GM19397 (cell line): ENCODE measurements around the gene PGAP6.
"Not testable (repeated sequence)": the region's sequence is repeated elsewhere in the genome, so short reads cannot be mapped to it uniquely, and the experiment has no call there.

Source experiments
- ATAC-seq: cut with Tn5 transposase; IDR thresholded peaks from one replicate; pipeline ENCODE4 v1.9.1; 2021; ENCODE audit warnings: mild to moderate bottlenecking, moderate library complexity; ENCODE audit not compliant: unreplicated experiment

The PGAP6 gene

GRCh38 chr16:367333-367903 lies 14.4 kb downstream of the PGAP6 start:
- ATAC-seq, result no peak

DNA sequence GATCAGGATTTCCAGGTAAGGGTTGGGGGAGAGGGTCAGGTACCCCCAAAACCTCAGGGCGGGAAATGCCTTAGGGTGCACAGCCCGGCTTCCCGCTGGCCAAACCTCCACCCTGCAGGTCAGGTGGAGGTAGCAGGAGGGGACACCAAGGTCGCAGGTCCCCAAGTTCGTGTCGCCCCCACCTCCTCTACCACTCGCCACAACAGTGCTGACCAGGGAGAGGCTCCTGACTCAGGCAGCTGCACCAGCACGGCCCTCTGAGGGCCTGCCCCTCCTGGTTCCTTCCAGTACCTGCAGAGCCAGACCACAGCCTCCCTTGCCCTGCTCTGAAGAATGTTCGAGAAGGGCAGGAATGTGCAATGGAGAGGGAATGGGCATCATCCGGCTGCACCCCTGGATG lies 15.3 kb downstream of the PGAP6 start:
- ATAC-seq, result no peak

GRCh38 chr16:364595-365491 lies 16.9 kb downstream of the PGAP6 start:
- ATAC-seq, result no peak

DNA sequence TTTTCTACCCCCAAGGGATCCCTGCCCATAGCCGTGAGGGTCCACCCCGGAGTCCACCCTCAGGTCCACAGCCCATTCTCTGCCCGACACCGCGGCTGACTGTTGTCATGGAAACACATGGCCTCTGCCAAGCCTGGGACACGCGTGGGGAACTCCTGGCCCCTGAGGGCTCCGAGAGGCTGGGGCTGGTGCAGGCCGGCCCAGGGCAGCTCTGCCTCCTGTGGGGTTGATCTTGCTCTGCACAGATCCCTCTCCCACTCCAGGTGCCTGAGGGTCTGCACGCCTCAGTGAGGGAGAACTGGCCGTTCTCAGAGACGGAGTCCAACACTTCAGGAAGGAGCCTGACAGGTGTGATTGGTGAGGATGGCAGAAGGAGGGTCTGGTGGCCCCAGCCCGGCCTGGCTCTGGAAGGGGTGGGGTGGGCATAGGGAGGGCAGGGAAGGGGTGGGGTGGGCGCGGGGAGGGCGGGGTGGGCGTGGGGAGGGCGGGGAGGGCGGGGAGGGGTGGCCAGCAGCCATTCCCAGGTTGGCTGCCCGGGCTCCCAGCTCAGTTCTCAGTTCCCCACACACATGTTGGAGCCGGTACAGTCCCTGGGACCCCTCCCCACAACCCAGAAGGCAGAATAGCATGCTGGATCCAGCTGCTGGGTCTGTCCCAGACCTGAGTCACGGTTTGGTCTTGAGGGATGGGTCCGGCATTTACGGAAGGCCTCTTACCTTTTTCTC lies 17.9 kb downstream of the PGAP6 start:
- ATAC-seq, result no peak

DNA sequence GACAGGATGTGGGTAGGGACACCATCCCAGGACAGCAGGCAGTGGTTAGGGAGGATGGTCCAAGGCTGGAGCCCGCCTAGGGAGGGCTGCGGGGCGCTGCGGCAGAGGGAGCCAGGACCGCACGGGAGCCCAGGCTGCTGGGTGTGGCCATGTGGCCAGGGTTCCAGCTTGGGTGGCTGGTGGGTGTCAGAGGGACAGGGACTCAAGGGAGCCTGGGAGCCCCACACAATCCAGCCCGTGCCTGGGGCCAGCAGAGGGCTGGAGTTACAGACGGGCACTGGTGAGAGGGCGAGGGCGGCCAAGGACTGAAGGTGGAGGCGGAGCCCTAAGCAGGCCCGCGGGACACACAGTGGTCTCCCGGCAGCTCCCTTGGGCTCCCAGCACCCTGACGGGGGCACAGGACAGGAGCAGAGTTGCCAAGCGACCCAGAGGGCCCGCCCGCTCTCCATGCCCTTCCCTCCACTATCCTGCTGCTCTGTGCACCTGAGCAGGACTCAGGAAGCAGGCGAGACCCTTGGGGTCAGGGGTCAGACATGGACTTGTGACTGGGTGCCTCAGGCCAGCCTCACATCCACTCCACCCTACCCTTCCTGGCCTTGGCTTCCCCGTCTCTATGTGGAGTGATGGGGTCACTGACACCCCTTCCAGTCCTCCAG lies 18.5 kb downstream of the PGAP6 start:
- ATAC-seq, result no peak

GRCh38 chr16:362702-362999 lies 19.1 kb downstream of the PGAP6 start:
- not testable (repeated sequence) for ATAC-seq

- ATAC-seq, result peak; percentile 64
Observed at GRCh38 chr16:361872-362701, 19.7 kb downstream of the PGAP6 start.

DNA sequence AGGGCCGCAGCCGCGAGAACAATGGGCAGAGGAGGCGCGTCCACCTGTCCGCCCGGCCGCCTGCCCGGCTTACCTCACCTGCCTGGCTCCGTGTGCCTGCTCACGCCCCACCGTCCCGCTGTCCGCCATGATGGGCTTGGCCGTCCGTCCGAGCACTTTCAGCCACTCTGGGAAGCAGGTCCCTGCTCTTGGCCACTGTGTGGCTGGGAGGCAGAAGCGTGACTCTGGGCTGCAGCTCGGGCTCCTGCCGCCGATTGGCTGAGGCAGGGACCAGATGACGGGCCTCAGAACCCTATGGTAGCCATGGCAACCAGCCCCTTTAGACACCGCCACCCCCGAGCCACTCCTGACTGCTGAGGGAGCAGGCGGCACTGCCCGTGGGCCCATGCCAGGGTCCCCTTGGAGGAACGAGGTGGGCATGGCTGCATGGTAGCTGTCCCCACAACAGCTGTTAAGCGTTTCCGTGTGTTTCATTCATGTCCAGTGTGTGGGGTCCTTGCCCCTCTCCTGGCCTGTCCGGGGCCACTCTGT lies 20.4 kb downstream of the PGAP6 start:
- ATAC-seq, result no peak

- ATAC-seq, result no peak
Observed at GRCh38 chr16:360698-361336, 21.0 kb downstream of the PGAP6 start.

GRCh38 chr16:359871-360697 lies 21.7 kb downstream of the PGAP6 start:
- no peak for ATAC-seq

DNA sequence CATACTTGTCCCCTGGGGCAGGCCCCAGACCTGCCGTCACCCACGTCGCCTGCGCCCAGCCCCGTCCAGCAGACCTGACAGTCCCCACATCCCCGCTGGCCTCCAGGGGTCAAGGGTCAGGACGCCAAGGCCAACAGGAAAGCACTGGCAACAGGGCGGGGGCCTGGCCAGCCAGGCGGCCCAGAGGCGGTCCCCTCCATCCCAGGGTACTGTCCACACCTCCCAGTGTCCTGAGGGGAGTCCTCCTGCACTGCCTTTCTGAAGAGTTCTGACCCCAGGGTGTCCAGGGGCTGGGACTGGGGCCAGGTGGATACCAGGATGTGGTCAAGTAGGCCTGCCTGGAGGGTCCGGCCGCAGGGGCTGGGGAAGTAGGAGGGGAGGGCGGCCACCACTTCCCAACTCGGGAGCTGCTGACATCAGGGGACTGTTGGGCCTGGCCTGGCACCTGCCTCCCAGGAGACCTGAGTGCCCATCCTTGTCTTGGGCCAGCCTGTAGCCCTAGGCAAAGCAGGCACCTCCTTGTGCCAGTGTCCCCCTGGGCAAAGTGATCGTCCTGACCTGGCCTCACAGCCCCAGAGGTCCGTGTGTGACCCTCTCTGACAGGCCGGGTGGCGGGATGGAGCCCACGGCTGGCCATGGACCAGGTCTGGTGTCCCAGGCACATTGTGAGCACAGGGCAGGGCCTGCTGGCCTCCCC lies 22.6 kb downstream of the PGAP6 start:
- ATAC-seq, result no peak

DNA sequence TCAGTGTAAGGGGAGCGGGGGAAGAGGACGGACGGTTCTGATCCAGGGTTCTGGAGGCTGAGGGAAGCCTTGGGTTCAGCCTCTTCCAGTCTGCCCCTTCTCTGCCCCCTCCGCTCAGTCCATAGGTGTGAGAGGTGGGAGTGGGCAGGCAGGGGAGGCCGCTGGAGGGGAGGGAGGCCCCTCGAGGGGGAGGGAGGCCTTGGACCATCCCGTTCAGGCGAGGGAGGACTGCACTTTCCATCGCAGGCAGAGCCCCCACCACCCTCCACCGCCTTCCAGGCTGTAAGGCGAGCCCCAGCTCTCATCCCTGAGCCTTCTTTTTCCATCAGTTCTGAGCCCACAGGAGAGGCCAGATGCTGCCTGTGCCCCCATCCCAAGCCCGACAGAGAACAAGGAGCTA lies 25.0 kb downstream of the PGAP6 start:
- ATAC-seq, result no peak

GRCh38 chr16:354971-355461 lies 26.8 kb downstream of the PGAP6 start:
- ATAC-seq, result no peak

DNA sequence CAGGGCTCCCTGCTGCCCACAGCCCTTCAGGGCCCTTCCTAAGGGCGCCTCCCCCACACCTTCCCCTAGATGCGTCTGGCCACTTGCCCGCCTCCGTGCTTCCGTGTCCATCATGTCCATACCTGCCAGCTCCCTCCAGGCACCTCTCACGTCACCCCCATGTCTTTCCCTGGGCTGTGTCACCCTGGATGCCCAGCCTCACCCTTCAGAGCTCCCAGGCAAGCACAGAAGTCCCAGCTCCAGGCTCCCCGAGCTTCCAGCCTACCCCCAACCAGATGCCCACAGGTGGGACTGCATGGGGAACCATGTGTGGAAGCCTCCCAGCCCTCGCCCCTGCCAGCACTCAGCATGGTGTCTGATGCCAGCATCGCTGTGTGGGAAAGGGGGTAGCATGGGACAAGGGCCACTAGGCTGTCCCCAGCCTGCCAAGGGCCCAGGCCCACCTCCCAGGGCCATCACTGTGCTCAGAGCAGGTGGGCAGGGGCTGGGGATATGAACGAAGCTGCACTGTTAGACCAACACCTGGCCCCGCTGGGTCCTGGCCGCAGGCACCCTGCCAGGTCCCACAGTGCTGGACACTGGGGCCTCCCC lies 27.4 kb downstream of the PGAP6 start:
- no peak for ATAC-seq

- ATAC-seq, result peak; percentile 1
Observed at GRCh38 chr16:353404-354290, 28.1 kb downstream of the PGAP6 start.

- ATAC-seq, result peak; percentile 57
Observed at GRCh38 chr16:352547-353403, 29.0 kb downstream of the PGAP6 start, which contains the start of gene AXIN1. TSS of gene AXIN1 (minus strand) at chr16:352723. CDS start at chr16:347025, 5,698 bp downstream.
